HFFc6 (cell line): ENCODE data around the gene WWC1. TPM values are rescaled to one million over a fixed set of nuclear protein-coding genes. Genes with fewer than 3 reads are reported as not detected.

Experiments
- DNase-seq: peaks from one replicate; pipeline ENCODE4 v3.0.0-alpha.2; 2018
- H3K27ac Mint-ChIP-seq: 2 replicates; pipeline ENCODE4 v1.8.0; 2020; ENCODE audit warnings: mild to moderate bottlenecking, mixed read lengths
- H3K27me3 Mint-ChIP-seq: 2 replicates; pipeline ENCODE4 v1.8.0; 2021; ENCODE audit warnings: mild to moderate bottlenecking, moderate library complexity, mixed read lengths; ENCODE audit not compliant: insufficient read depth
- H3K36me3 Mint-ChIP-seq: 2 replicates; pipeline ENCODE4 v1.8.0; 2021; ENCODE audit warnings: low read depth, mixed read lengths
- H3K4me1 Mint-ChIP-seq: 2 replicates; pipeline ENCODE4 v1.8.0; 2020; ENCODE audit warnings: low read depth, mixed read lengths
- H3K4me3 Mint-ChIP-seq: 2 replicates; pipeline ENCODE4 v1.8.0; 2020; ENCODE audit warnings: mild to moderate bottlenecking, moderate library complexity, mixed read lengths
- H3K9me3 Mint-ChIP-seq: 2 replicates; pipeline ENCODE4 v1.8.0; 2020; ENCODE audit warnings: mild to moderate bottlenecking, mixed read lengths
- total RNA-seq, 6 experiments: library from RNA; stranded (reverse); fragmentation: NEBNext Ultra II Directional; extraction: Animal tissue kit (Norgen Biotek cat#: 25700); gene quantifications; 2 replicates in 1 of 6; 3 replicates in 5 of 6; pipeline ENCODE4 v1.2.3, GENCODE V29; 2021
- TF ChIP-seq, protein P1 (sequence below): fragments of 200-600 bp; sonication (generic); IDR thresholded peaks from 2 replicates; pipeline ENCODE4 v1.5.0; 2021; ENCODE audit warnings: antibody characterized with exemption, mild to moderate bottlenecking

Gene WWC1
- total RNA-seq, 6 experiments from 2014 or later: 3.3 to 8.4 (median 7.2) TPM

DNA sequence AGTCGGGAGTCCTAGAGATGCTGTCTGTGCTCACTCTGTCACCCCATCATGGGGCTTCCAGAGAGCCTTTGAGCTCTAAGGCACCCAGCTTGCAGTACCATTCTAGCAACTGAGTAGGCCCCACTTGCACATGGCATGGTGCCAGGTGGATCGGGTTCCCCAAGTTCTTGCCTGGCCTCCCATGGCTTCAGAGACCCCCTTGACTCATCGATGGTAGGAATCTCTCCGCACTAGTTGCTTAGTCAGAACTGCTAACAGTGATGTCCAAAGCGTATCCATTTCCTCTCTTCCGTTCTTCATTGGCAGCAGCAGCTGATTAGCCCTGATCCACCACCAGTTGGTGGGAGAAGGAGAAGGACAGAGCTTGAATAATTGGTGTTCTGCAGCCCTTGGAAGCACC lies 124.5 kb downstream of the WWC1 start:
- Mint-ChIP-seq H3K4me3 (no peak overlapping the region), H3K27ac (no peak overlapping the region), H3K9me3 (no peaks in the 10 kb centered on the region), H3K36me3 (peaks cover 5% of the 10 kb centered on the region; the same call in 1 of the 2 replicates), H3K4me1 (peaks cover 5% of the 10 kb centered on the region), H3K27me3 (peaks cover 8% of the 10 kb centered on the region)
- no peak for DNase-seq
- TF ChIP-seq, protein P1, sequence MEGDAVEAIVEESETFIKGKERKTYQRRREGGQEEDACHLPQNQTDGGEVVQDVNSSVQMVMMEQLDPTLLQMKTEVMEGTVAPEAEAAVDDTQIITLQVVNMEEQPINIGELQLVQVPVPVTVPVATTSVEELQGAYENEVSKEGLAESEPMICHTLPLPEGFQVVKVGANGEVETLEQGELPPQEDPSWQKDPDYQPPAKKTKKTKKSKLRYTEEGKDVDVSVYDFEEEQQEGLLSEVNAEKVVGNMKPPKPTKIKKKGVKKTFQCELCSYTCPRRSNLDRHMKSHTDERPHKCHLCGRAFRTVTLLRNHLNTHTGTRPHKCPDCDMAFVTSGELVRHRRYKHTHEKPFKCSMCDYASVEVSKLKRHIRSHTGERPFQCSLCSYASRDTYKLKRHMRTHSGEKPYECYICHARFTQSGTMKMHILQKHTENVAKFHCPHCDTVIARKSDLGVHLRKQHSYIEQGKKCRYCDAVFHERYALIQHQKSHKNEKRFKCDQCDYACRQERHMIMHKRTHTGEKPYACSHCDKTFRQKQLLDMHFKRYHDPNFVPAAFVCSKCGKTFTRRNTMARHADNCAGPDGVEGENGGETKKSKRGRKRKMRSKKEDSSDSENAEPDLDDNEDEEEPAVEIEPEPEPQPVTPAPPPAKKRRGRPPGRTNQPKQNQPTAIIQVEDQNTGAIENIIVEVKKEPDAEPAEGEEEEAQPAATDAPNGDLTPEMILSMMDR: no peak

DNA sequence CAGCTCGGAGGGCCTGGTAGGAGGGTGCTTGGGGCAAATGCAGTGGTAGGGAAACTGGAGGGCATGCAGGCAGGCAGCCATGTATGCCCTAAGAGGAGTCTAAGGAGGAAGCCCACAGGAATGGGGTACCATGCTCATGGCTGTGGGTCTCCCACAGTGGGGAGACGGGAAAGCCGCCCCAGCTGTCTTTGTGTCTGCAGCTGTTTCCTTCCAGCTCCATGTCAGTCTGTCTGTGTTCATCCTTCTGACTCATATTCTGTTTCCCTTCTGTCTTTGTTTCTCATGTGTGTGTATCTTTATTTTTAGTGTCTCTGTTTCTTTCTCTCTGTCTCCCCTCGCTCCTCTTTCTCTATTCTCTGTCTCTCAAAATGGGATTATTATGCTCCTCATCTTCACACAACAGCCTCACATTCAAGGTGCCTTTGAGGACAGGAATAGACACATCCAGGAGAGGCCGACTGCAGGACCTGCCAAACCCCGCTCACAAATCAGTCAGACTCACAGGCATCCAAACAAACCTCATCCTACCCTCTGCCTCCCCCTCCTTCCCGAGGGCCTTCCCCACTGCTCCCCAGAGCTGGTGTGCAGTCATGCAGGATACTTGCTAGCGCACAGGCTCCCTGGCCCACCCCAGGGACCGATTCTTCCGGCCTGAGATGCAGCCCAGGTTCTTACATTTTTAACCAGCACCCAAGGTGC lies 126.4 kb downstream of the WWC1 start:
- H3K27ac Mint-ChIP-seq: no peak overlapping the region
- H3K36me3 Mint-ChIP-seq: no peaks in the 10 kb centered on the region
- H3K27me3 Mint-ChIP-seq: peaks cover 7% of the 10 kb centered on the region

DNA sequence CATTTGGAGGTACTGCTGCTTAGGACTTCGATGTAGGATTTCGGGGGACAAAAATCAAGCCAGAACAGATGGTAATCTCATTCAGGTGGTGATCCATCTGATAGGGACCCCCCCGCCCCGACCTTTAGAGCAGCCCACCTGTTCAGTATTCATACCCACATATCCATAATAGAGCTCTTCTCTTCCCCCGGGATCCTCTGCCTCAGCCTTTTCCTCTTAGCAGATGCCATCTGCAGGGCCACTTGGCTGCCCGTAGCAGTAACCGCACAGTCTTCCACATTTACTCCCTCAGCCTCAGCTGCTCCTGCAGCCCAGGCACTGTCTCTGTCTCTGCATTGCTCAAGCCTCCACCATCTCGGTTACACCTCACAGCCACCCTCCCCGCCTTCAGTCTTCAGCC lies 129.0 kb downstream of the WWC1 start:
- Mint-ChIP-seq H3K27me3 (peaks cover 4% of the 10 kb centered on the region), H3K9me3 (no peaks in the 10 kb centered on the region), H3K27ac (no peak overlapping the region), H3K4me3 (no peak overlapping the region), H3K36me3 (no peaks in the 10 kb centered on the region), H3K4me1 (peaks cover 10% of the 10 kb centered on the region)
- no peak for DNase-seq
- TF ChIP-seq, protein P1: no peak

More for the DNA sequence above, 126.4 kb downstream of the WWC1 start:
- no peak for DNase-seq
- H3K4me3 Mint-ChIP-seq: no peak overlapping the region
- no peaks in the 10 kb centered on the region for H3K9me3 Mint-ChIP-seq
- TF ChIP-seq, protein P1: no peak
- no peaks in the 10 kb centered on the region for H3K4me1 Mint-ChIP-seq

DNA sequence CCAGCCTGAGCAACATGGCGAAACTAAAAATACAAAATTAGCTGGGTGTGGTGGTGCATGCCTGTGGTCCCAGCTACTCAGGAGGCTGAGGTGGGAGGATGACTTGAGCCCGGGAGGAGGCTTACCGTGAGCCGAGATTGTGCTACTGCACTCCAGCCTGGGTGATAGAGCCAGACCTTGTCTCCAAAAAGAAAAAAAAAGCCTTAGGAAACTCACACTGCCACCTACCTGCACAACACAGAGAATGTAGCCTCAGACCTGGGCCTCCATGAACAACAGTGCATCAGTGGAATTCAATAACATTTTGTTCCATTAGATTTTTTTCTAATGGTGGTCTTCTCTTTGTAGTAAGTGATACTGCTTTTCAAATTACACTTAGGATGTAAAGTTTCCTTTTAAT lies 131.0 kb downstream of the WWC1 start:
- H3K4me3 Mint-ChIP-seq: no peak overlapping the region
- no peak for DNase-seq
- H3K4me1 Mint-ChIP-seq: peaks cover 10% of the 10 kb centered on the region
- no peak overlapping the region for H3K27ac Mint-ChIP-seq
- H3K9me3 Mint-ChIP-seq: no peaks in the 10 kb centered on the region
- TF ChIP-seq, protein P1: peak; percentile 50
- no peaks in the 10 kb centered on the region for H3K36me3 Mint-ChIP-seq
- H3K27me3 Mint-ChIP-seq: peaks cover 4% of the 10 kb centered on the region

DNA sequence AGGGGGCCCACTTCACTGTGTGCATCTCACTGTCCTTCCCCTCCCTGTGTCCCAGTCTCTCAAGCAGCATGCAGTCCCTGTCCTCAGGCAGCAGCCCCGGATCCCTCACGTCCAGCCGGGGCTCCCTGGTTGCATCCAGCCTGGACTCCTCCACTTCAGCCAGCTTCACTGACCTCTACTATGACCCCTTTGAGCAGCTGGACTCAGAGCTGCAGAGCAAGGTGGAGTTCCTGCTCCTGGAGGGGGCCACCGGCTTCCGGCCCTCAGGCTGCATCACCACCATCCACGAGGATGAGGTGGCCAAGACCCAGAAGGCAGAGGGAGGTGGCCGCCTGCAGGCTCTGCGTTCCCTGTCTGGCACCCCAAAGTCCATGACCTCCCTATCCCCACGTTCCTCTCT lies 132.0 kb downstream of the WWC1 start:
- Mint-ChIP-seq H3K4me3 (no peak overlapping the region), H3K27me3 (peaks cover 2% of the 10 kb centered on the region; the same call in 1 of the 2 replicates), H3K27ac (no peak overlapping the region), H3K4me1 (peaks cover 10% of the 10 kb centered on the region), H3K9me3 (no peaks in the 10 kb centered on the region), H3K36me3 (no peaks in the 10 kb centered on the region)
- no peak for DNase-seq
- TF ChIP-seq, protein P1: no peak
